ENCODE measurements around the gene PDK2.

GRCh38 chr17:50144845-50145531 is 49.8 kb downstream of the PDK2 start:
- TF ChIP-seq, protein P1, sequence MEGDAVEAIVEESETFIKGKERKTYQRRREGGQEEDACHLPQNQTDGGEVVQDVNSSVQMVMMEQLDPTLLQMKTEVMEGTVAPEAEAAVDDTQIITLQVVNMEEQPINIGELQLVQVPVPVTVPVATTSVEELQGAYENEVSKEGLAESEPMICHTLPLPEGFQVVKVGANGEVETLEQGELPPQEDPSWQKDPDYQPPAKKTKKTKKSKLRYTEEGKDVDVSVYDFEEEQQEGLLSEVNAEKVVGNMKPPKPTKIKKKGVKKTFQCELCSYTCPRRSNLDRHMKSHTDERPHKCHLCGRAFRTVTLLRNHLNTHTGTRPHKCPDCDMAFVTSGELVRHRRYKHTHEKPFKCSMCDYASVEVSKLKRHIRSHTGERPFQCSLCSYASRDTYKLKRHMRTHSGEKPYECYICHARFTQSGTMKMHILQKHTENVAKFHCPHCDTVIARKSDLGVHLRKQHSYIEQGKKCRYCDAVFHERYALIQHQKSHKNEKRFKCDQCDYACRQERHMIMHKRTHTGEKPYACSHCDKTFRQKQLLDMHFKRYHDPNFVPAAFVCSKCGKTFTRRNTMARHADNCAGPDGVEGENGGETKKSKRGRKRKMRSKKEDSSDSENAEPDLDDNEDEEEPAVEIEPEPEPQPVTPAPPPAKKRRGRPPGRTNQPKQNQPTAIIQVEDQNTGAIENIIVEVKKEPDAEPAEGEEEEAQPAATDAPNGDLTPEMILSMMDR (IDR thresholded peaks at IDR 0.05) = no peak
- TF ChIP-seq POLR2A (IDR thresholded peaks at IDR 0.05) (no peak), POLR2AphosphoS5 (IDR thresholded peaks at IDR 0.05) (no peak)
